Loucy (cell line): Measurements from ENCODE around the gene TOLLIP.

Experiments used
- EZH2phosphoT487 ChIP-seq: fragments of 200-600 bp; IDR thresholded peaks from 2 replicates; pipeline ENCODE4 v1.6.1; 2018; ENCODE audit warnings: antibody characterized with exemption, mild to moderate bottlenecking, moderate library complexity, borderline replicate concordance
- TF ChIP-seq, protein P1 (sequence below): fragments of 200-600 bp; sonication (generic); conservative IDR thresholded peaks from 2 replicates; pipeline ENCODE4 v1.5.1; 2014; ENCODE audit warnings: mild to moderate bottlenecking, antibody characterized with exemption, low read length

DNA sequence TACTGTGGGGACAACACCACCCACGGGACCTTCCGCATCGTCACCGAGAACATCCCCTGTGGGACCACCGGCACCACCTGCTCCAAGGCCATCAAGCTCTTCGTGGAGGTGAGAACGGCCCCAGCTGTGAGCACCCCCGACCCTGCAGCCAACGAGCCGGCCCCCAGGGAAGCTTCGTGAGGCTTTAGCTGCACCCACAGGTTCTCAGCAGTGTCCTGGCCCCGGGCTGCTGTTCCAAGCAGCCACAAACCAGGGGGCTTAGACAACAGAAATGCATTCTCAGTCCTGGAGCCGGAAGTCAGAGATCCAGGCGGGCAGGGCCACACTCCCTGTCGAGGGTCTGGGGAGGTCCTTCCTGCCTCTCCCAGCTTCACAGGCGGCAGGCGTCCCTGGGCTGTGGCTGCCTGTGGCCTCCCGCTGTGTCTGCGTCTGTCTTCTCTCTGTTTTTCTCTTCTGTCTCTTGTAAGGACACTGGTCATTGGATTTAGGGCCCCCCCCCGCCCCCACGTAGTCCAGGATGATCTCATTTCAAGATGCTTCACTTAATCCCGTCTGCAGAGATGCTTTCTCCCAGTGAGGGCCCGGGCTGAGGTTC lies 74.0 kb downstream of the TOLLIP start:
- TF ChIP-seq, protein P1, sequence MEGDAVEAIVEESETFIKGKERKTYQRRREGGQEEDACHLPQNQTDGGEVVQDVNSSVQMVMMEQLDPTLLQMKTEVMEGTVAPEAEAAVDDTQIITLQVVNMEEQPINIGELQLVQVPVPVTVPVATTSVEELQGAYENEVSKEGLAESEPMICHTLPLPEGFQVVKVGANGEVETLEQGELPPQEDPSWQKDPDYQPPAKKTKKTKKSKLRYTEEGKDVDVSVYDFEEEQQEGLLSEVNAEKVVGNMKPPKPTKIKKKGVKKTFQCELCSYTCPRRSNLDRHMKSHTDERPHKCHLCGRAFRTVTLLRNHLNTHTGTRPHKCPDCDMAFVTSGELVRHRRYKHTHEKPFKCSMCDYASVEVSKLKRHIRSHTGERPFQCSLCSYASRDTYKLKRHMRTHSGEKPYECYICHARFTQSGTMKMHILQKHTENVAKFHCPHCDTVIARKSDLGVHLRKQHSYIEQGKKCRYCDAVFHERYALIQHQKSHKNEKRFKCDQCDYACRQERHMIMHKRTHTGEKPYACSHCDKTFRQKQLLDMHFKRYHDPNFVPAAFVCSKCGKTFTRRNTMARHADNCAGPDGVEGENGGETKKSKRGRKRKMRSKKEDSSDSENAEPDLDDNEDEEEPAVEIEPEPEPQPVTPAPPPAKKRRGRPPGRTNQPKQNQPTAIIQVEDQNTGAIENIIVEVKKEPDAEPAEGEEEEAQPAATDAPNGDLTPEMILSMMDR, result no peak
- no peak for TF ChIP-seq EZH2phosphoT487
